IPS DF 4.7 (cell line): ENCODE data around the gene KREMEN1.
"Not testable (repeated sequence)": the region's sequence is repeated elsewhere in the genome, so short reads cannot be mapped to it uniquely, and the experiment has no call there.

ENCODE experiments used
- DNase-seq: peaks from one replicate; pipeline ENCODE4 v3.0.0-alpha.2; 2013; ENCODE audit warnings: low spot score; ENCODE audit errors: extremely low read depth

Gene KREMEN1

GRCh38 chr22:29103121-29103520 is 30.3 kb downstream of the KREMEN1 start:
- DNase-seq: no peak

GRCh38 chr22:29105468-29105867 is 32.6 kb downstream of the KREMEN1 start:
- DNase-seq: no peak

- DNase-seq: no peak
These were observed 34.0 kb downstream of the KREMEN1 start for GRCh38 chr22:29106839-29107238.

- DNase-seq: no peak
These were observed 35.3 kb downstream of the KREMEN1 start for GRCh38 chr22:29108137-29108536.

GRCh38 chr22:29109822-29110221 is 37.0 kb downstream of the KREMEN1 start:
- DNase-seq: no peak

GRCh38 chr22:29110946-29111345 is 38.1 kb downstream of the KREMEN1 start:
- no peak for DNase-seq

- DNase-seq: no peak
These were observed 39.3 kb downstream of the KREMEN1 start for GRCh38 chr22:29112121-29112520.

- no peak for DNase-seq
These were observed 39.8 kb downstream of the KREMEN1 start for GRCh38 chr22:29112681-29113080.

- DNase-seq: no peak
These were observed 40.5 kb downstream of the KREMEN1 start for GRCh38 chr22:29113319-29113718.

- no peak for DNase-seq
These were observed 41.6 kb downstream of the KREMEN1 start for GRCh38 chr22:29114392-29114791.

GRCh38 chr22:29115682-29116288 is 43.0 kb downstream of the KREMEN1 start:
- no peak for DNase-seq

- DNase-seq: no peak
These were observed 43.7 kb downstream of the KREMEN1 start for GRCh38 chr22:29116397-29117123.

- no peak for DNase-seq
These were observed 45.1 kb downstream of the KREMEN1 start for GRCh38 chr22:29117799-29118477.

- not testable (repeated sequence) for DNase-seq
These were observed 47.5 kb downstream of the KREMEN1 start for GRCh38 chr22:29120098-29120912.

- no peak for DNase-seq
These were observed 48.3 kb downstream of the KREMEN1 start for GRCh38 chr22:29121124-29121523.

GRCh38 chr22:29122041-29122440 is 49.2 kb downstream of the KREMEN1 start:
- no peak for DNase-seq

GRCh38 chr22:29124777-29125442 is 52.1 kb downstream of the KREMEN1 start:
- DNase-seq: no peak

GRCh38 chr22:29125443-29125778 is 52.6 kb downstream of the KREMEN1 start:
- no peak for DNase-seq

GRCh38 chr22:29125844-29126243 is 53.0 kb downstream of the KREMEN1 start:
- DNase-seq: no peak

GRCh38 chr22:29126670-29127395 is 54.0 kb downstream of the KREMEN1 start:
- no peak for DNase-seq
